Pancreas (tissue), 10 donors: ENCODE data around the gene PASK. TPM values are rescaled to one million over a fixed set of nuclear protein-coding genes. Genes with fewer than 3 reads are reported as not detected.

Experiments used
- ATAC-seq, 4 donors: fragments of 200-7000 bp; cut with Tn5 transposase; one replicate each; pipeline versions ENCODE4 v1.8.0 to v1.9.1; 2020; ENCODE audit warnings: mild to moderate bottlenecking in 4 of 4, moderate library complexity in 4 of 4
- DNase-seq, 6 donors: peaks; one replicate each; pipeline ENCODE4 v3.0.0-alpha.2; 2020
- FAIRE-seq: peaks from 2 replicates; lab custom pipeline; 2012; peaks lifted over from hg19 to GRCh38; lab: Jason Lieb, UNC
- H3K27ac ChIP-seq, 4 donors: fragments of 200-600 bp; sonication (generic); 1 replicate in 3 of 4; 2 replicates in 1 of 4; pipeline versions ENCODE4 v1.5.0 to v1.8.0; 2020
- H3K27me3 ChIP-seq, 4 donors: fragments of 200-600 bp; one replicate each; pipeline ENCODE4 v1.8.0; 2021
- H3K36me3 ChIP-seq, 3 donors: fragments of 200-600 bp; sonication (generic) in 1 of 3; one replicate each; pipeline versions ENCODE4 v1.5.0 to v1.8.0; 2020 to 2021
- H3K4me1 ChIP-seq, 3 donors: fragments of 200-600 bp; one replicate each; pipeline ENCODE4 v1.8.0; 2021
- H3K4me3 ChIP-seq, 4 donors: fragments of 200-600 bp; sonication (generic) in 2 of 4; one replicate each; pipeline versions ENCODE4 v1.5.0 to v1.8.0; 2020 to 2021
- H3K9me3 ChIP-seq, 4 donors: fragments of 200-600 bp; one replicate each; pipeline ENCODE4 v1.8.0; 2021
- WGBS, 2 donors: extraction: QIAGEN DNeasy Blood & Tissue Kit; methylation state at CpG; one replicate each; pipeline ENCODE4 v1.1.7; 2013; 5-methylcytosine and 5-hydroxymethylcytosine counted together
- intact Hi-C, 3 donors: fragments of 100-400 bp; cut with DNase I; formaldehyde crosslinking; loops; one replicate each; pipeline versions ENCODE4 v1.11.1 to v1.14.2; 2022
- polyA plus RNA-seq, 2 donors: library from polyadenylated mRNA; stranded (reverse); fragments of 200-250 nt; gene quantifications; one replicate each; pipeline ENCODE4 v1.2.3, GENCODE V29; 2013
- total RNA-seq, 6 donors: library from RNA; stranded (reverse); fragmentation: NEBNext Ultra II Directional in 4 of 6; extraction: Animal tissue kit (Norgen Biotek cat#: 25700) in 4 of 6; gene quantifications; one replicate each; pipeline versions ENCODE4 v1.2.1 to v1.2.4, GENCODE V29; 2021 to 2023
- TF ChIP-seq, protein P1 (sequence below), 4 donors: fragments of 200-600 bp; sonication (generic) in 3 of 4; IDR thresholded peaks; one replicate each; pipeline versions ENCODE4 v1.5.0 to v1.8.0; 2021; ENCODE audit warnings: antibody characterized with exemption in 4 of 4
- donor health status: healthy with polysubstance abuse.
- donor health status: DM: no; HTN: no; CAD: no; lungs with moderate emphysema.
- donor health status: DM: no; HTN: no; CAD: no.
- donor health status: control.
- donor health status: control.
- donor health status: Bipolar disorder and iron deficiency.
- donor health status: DM: yes; HTN: yes; CAD: no.
- donor health status: DM: no; HTN: no; CAD: no.
- donor health status: DM: no; HTN: no; CAD: no.
- donor health status: DM: yes; HTN: yes; CAD: no.

PASK gene
- total and polyA plus RNA-seq, 8 donors = 3.7 to 14.5 (median 9.2) TPM

DNA sequence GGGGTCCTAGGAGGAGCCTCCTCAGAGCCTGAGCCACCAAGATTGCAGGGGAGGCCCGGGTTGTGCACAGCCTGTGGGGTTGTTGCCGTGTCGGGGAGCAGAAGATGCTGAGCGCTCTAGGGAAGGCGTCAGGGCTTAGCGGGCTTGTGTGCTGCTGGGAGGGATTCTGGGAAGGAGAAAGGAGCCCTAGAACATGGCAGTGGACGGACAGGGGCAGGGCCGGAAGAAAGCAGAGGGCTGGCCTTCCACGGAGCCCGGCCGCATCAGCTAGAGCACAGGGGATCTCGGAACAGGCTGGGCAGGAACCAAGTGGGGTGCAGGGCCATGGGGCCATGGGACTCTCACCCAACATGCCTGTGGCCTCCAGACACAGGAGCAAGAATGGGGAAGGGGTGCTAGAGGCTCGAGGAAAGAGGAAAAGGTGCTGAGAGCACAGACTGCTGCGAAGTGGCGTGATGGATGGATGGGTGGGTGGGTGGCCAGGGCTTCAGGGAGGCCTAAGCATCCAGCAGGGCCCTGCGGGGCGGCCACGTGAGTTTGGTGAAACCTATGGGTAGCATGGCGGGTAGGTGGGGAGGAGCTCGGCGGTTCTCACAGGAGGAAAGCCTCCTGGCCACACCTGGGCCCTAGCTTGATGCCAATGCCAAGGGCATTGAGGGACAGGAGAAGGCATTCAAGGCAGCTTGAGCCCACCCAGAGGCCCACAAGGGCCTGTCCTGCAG lies 82.9 kb downstream of the PASK start:
- Histone ChIP-seq H3K36me3 (peaks cover 0 to 6% (median 0%) of the 10 kb centered on the region in 3 donors), H3K4me3 (no peak overlapping the region), H3K4me1 (peaks cover 0 to 4% (median 0%) of the 10 kb centered on the region in 3 donors), H3K27ac (no peak overlapping the region), H3K9me3 (no peaks in the 10 kb centered on the region), H3K27me3 (no peaks in the 10 kb centered on the region)
- DNase-seq (peak in 3 of 6 donors; percentile 16 to 56 (median 48)), ATAC-seq (no peak), FAIRE-seq (no peak)
- WGBS, 2 donors = 90 to 92% methylated on average over 21 of the region's 21 CpGs
- TF ChIP-seq, protein P1, sequence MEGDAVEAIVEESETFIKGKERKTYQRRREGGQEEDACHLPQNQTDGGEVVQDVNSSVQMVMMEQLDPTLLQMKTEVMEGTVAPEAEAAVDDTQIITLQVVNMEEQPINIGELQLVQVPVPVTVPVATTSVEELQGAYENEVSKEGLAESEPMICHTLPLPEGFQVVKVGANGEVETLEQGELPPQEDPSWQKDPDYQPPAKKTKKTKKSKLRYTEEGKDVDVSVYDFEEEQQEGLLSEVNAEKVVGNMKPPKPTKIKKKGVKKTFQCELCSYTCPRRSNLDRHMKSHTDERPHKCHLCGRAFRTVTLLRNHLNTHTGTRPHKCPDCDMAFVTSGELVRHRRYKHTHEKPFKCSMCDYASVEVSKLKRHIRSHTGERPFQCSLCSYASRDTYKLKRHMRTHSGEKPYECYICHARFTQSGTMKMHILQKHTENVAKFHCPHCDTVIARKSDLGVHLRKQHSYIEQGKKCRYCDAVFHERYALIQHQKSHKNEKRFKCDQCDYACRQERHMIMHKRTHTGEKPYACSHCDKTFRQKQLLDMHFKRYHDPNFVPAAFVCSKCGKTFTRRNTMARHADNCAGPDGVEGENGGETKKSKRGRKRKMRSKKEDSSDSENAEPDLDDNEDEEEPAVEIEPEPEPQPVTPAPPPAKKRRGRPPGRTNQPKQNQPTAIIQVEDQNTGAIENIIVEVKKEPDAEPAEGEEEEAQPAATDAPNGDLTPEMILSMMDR (IDR thresholded peaks at IDR 0.05) = no peak
- intact Hi-C loops = no loop called here

DNA sequence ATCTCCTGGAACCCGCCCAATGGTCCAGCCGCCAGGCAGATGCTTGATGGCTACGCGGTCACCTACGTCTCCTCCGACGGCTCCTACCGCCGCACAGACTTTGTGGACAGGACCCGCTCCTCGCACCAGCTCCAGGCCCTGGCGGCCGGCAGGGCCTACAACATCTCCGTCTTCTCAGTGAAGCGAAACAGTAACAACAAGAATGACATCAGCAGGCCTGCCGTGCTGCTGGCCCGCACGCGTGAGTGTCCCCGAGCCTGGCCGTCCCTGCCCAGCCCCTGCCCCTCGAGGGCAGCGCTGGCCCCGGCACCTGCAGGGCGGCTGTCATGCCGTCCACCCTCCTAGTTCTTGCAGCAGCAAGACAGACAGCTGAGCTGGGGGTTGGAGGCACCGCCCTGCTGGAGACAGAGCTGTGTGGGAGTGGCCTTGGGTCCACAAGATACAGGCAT lies 83.9 kb downstream of the PASK start:
- TF ChIP-seq, protein P1 (IDR thresholded peaks at IDR 0.05) = no peak
- no peaks in the 10 kb centered on the region for H3K9me3 ChIP-seq
- ATAC-seq (no peak), FAIRE-seq (no peak), DNase-seq (peak in 3 of 6 donors; percentile 24 to 69 (median 51))
- peaks cover 0 to 6% (median 0%) of the 10 kb centered on the region in 3 donors for H3K36me3 ChIP-seq
- H3K27me3 ChIP-seq = no peaks in the 10 kb centered on the region
- H3K4me1 ChIP-seq = peaks cover 0 to 4% (median 0%) of the 10 kb centered on the region in 3 donors
- intact Hi-C loops = no loop called here
- H3K27ac ChIP-seq = no peak overlapping the region
- no peak overlapping the region for H3K4me3 ChIP-seq
- 92 to 94% methylated on average over 27 of the region's 27 CpGs for WGBS, 2 donors

- ATAC-seq (no peak), FAIRE-seq (no peak), DNase-seq (peak in 2 of 6 donors; percentile 19 to 32)
- Histone ChIP-seq H3K9me3 (no peaks in the 10 kb centered on the region), H3K36me3 (peaks cover 0 to 6% (median 0%) of the 10 kb centered on the region in 3 donors), H3K27ac (no peak overlapping the region), H3K27me3 (no peaks in the 10 kb centered on the region), H3K4me1 (peaks cover 0 to 4% (median 0%) of the 10 kb centered on the region in 3 donors), H3K4me3 (no peak overlapping the region)
- 89 to 94% methylated on average over 22 to 23 of the region's 23 CpGs for WGBS, 2 donors
- TF ChIP-seq, protein P1 (IDR thresholded peaks at IDR 0.05) = no peak
- intact Hi-C loops = no loop called here
Measured at GRCh38 chr2:241064802-241065354, 84.4 kb downstream of the PASK start.

- FAIRE-seq (no peak), ATAC-seq (peak; percentile 92 to 94 (median 92)), DNase-seq (peak; percentile 72 to 92 (median 82))
- Histone ChIP-seq H3K9me3 (no peaks in the 10 kb centered on the region), H3K36me3 (peaks cover 0 to 4% (median 0%) of the 10 kb centered on the region in 3 donors), H3K4me3 (peak overlapping the region in 3 of 4 donors; percentile 15 to 40 (median 34)), H3K27ac (peak overlapping the region in 2 of 4 donors; percentile 3 to 23), H3K27me3 (no peaks in the 10 kb centered on the region), H3K4me1 (peaks cover 0 to 4% (median 0%) of the 10 kb centered on the region in 3 donors)
- WGBS, 2 donors = 22 to 36% methylated on average over 24 to 32 of the region's 32 CpGs
- TF ChIP-seq, protein P1 (IDR thresholded peaks at IDR 0.05) = no peak
- intact Hi-C loops = no loop called here
Measured at GRCh38 chr2:241064008-241064801, 85.1 kb downstream of the PASK start.
